CD4-positive, alpha-beta T cell treated with Interleukin-21 for 1 hour (primary cell): Measurements from ENCODE around the gene SCN9A.
"Not testable (repeated sequence)": the region's sequence is repeated elsewhere in the genome, so short reads cannot be mapped to it uniquely, and the experiment has no call there.

ENCODE experiments used
- DNase-seq: peaks from one replicate; pipeline ENCODE4 v3.0.0-alpha.2; 2020

Gene SCN9A

GRCh38 chr2:166375736-166376487, at the start of gene SCN9A:
SCN9A (minus strand) TSS chr2:166375944; CDS start chr2:166311756, 64,188 bp downstream.
- no peak for DNase-seq

- no peak for DNase-seq
These were observed 49.1 kb upstream of the SCN9A start for GRCh38 chr2:166424841-166425240.

DNA sequence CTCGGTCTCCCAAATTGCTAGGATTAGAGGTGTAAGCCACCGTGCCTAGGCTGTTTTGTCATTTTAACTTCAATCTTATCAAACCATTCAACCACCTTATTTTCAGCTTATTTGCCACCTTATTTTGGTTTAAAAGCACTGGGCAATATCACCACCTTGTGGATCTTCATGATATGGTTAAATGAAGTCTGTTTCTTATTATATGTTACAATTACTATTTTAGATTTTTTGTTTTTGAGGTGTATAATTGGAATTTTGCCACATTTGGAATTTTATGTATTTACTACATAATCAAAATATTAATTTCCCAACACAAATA, 43.8 kb upstream of the SCN9A start:
- DNase-seq, result no peak

DNA sequence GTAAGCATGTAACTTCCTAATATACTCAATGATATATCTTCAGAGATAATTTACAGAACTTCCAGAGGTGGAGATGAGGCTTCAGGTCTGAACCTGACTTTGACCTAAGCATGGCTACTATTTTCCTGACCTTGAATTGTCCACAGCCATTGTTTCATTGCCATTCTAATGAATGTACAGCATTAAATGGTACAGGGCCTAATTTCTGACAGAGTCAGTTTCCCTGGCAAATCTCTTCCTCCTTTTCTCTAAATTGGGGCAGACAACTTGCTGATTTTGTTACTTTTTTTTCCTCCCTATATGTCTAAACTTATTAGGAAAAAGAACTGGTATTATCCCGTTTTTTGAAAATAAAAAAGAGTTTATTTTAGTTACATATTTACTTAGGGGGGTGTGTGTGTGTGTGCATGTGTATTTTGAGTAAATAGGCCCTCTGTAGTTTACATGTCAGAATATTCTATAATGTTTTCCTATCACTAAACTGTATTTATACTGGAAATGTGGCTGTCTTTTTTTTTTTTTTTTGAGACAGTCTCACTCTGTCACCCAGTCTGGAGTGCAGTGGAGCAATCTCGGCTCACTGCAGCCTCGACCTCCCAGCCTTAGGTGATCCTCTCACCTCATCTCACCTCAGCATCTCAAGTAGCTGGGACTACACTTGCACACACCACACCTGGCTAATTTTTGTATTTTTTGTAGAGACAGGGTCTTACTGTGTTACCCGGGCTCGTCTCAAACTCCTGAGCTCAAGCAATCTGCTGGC, 43.3 kb upstream of the SCN9A start:
- DNase-seq, result no peak

GRCh38 chr2:166417669-166418068, 41.9 kb upstream of the SCN9A start:
- no peak for DNase-seq

- DNase-seq, result no peak
These were observed 37.5 kb upstream of the SCN9A start for GRCh38 chr2:166413255-166413654.

GRCh38 chr2:166411473-166412230, 35.9 kb upstream of the SCN9A start:
- no peak for DNase-seq

DNA sequence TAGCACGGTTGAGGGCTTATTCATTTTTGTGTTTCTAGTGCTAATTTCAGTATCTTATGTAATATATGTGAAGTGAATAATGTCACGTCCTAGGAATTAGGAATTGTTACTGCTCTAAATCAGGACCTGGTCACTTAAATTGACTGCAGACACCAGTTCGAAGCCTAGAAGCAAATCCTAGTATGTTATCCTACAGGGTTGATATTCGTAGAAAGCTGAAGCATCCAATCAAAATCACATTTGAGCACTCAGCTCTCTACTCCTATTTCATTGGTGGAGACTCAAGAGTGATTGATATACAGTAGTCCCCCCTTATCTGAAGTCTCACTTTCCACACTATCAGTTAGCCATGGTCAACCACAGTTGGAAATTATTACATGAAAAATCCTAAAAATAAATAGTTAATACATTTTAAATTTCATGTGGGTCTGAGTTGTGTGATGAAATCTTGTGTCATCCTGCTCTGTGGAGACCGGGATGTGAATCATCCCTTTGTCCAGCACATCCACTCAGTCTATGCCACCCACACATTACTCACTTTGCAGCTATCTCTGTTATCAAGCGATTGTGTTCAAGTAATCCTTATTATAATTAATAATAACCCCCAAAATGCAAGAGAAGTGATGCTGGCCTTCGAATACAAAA, 35.2 kb upstream of the SCN9A start:
- DNase-seq, result no peak

DNA sequence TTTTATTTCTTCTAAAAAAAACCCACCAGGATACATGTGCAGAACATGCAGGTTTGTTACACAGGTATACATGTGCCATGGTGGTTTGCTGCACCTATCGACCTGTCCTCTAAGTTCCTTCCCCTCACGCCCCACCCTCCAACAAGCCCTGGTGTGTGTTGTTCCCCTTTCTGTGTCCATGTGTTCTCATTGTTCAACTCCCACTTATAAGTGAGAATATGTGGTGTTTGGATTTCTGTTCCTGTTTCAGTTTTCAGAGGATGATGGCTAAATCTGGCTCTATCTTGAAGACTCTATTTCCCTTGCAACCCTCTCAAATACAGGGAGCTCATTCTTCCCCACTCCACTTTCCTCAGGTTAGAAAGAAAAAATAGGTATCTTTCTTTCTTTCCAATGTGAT, 32.0 kb upstream of the SCN9A start:
- DNase-seq, result not testable (repeated sequence)

- DNase-seq, result no peak
These were observed 30.6 kb upstream of the SCN9A start for GRCh38 chr2:166406374-166406773.

DNA sequence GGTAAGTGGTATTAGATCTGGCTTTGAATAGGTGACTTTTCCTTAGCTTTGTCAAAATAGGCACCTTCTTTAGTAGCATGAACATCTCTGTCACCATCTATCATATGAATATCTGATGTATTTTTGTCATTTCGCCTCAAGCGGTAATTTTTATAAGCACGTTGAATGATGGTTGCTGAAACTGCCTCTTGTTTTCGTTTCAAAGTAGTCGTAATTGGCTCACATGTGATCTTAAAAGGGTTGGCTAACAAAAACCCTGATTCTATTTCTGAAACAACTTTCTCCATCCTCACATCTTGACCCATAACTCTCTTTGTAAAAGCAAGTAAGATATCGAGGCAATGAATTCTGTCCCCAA, 29.8 kb upstream of the SCN9A start:
- DNase-seq, result no peak

DNA sequence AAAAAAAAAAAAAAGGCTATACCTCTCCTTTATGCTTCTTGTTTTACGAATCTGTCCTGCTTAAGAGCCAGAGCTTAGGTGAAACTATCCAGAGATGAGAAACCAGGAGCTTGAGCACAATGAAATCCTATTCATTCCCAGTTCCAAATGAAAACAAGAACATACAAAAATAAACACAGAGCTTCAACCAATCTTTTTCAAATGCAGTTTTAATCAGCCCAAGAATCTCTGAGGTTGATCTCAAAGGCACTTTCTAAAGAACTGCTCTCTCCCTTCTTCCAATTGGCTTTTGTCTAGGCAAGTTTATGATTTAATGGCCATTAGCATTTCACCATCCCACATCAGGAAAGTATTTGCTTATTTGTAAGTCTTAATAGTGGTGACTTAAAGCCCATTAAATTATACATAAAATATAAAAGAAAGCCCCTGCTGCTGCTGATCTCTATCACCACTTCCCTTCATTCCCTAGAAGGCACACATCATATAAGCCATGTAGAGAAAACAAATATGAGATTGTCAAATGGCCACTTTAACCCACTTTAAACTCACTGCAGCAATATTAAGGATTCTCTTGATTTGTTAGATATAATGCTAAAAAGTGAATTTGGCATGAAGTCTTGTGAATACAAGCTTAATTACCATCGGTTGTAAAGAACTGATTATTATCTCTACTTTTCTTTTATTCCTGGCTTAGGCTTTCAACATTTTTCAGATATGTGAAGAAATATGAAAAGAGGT, 29.3 kb upstream of the SCN9A start:
- DNase-seq, result no peak

DNA sequence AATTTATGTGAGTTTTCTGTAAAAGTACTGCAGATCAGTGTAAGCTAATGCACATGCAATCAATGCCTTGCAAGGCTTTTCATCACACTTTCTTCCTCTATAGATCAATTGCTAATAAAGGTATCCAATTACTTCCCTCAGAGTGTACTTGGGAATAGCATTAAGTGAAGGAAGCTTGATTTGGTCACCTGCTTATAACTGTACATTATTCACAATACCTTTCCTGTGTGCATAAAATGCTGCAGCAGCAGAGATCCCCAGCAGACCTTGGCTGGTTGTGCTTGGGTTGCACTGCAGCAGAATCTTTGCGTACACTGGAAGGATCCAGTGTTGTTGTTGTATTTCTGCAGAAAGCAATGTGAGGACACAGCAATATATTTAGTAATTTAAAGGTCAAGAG, 18.5 kb upstream of the SCN9A start:
- no peak for DNase-seq

DNA sequence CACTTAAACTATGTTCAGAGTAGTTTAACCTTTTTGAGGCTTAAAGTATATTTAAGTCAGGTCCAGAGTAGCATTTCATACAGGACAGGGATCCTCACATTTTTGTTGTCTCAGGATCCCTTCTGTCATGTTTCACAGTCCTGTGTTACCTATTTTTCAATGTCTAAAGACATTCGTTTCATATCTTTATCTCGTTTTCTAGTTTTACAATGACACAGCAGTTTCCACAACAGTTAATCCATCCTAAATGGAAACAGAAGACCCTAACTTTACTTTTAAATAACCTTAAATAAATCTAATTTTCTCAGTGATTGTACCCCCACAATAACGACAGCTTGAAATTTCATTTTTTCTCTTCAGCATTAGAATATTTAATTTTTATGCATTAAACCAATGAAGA, 17.3 kb upstream of the SCN9A start:
- DNase-seq, result no peak

GRCh38 chr2:166388481-166389070, 12.8 kb upstream of the SCN9A start:
- no peak for DNase-seq

- DNase-seq, result no peak
These were observed 9.6 kb upstream of the SCN9A start for GRCh38 chr2:166385313-166385712.

- DNase-seq, result no peak
These were observed 9.0 kb upstream of the SCN9A start for GRCh38 chr2:166384774-166385173.

DNA sequence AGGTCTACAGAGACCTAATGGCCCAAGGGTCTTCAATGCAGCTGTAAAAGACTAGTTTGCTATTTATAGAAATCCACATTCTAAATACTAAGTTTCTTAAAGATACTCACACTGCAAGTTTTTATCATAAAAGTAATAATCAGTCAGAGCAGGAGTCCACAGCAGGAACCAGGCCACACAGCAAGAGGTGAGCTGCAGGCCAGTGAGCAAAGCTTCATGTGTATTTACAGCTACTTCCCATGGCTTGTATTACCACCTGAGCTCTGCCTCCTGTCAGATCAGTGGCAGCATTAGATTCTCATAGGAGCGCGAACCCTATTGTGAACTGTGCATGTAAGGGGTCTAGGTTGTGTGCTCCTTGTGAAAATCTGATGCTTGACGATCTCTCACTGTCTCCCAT, 6.7 kb upstream of the SCN9A start:
- DNase-seq, result no peak

- no peak for DNase-seq
These were observed 4.9 kb upstream of the SCN9A start for GRCh38 chr2:166380615-166381014.

DNA sequence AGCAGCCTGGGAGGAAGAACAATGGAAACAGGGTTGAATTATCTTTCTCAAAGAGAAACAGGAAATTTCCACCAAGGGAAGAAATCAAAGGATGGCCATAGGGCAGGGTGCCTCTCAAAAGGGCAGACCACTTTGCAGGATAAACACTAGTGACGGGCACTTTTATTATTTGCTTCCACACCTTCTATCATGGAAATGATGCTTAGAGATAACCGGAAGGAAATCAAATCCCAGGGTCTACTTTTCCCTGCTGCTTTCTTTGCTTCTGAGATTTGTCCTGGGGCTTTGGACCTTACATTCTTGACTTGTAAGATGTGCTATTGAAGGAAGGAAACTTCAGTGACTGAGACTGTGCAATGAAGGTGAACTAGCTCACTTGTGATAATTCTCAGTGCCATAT, 1.1 kb upstream of the SCN9A start:
- no peak for DNase-seq

GRCh38 chr2:166376488-166376828, 714 bp upstream of the SCN9A start:
- no peak for DNase-seq

DNA sequence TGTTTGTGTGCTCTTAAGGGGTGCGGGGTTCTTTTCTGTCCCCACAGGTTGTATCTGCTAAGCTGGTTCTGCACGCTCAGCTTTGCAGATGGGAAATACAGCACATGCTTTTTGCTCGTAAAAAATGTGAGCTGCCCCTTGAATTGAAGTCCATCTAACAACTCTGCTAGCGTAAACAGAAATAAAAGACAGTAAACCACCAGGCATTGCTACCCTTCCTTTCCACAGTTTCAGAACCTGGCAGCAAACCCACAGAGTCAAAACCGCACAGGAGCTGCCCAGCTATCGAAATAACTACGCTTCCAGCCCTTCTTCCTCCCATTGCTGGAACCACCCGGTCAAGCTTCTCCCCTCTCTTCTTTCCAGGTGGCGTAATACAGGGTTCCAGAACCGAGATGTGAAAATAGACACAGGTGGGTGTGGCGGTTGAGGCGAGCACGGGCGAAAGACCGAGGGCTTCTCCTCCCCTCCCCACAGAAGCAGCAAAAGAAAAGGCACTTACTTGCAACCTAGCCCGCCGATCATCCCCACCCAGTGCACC, 479 bp downstream of the SCN9A start:
- no peak for DNase-seq
